ENCODE data around the gene ZNF354C. TPM values are rescaled to one million over a fixed set of nuclear protein-coding genes. Genes with fewer than 3 reads are reported as not detected.

ZNF354C gene
- total RNA-seq, 2 experiments from 2014 or later, result not detected

Other genes with a start within 250 kb of the ZNF354C start
- gene ZNF354B, start 200.4 kb upstream of the ZNF354C start, total RNA-seq (2014; rRNA removed; shearing (Covaris generic)), result 13.4 and 15.2 TPM in 2 replicates
- 11.7 and 12.1 TPM in 2 replicates for gene ZNF354B, start 200.4 kb upstream of the ZNF354C start, total RNA-seq (2022)
- gene ZFP2, start 164.5 kb upstream of the ZNF354C start, total RNA-seq (2014; rRNA removed; shearing (Covaris generic)), result 0.22 and 0.31 TPM in 2 replicates
- gene ZFP2, start 164.5 kb upstream of the ZNF354C start, total RNA-seq (2022), result 0.32 TPM in 1 of 2 replicates, not detected in the other
- not detected in 2 replicates for gene ZNF454, start 119.2 kb upstream of the ZNF354C start, total RNA-seq (2014; rRNA removed; shearing (Covaris generic))
- not detected in 2 replicates for gene ZNF454, start 119.2 kb upstream of the ZNF354C start, total RNA-seq (2022)
- not detected in 2 replicates for gene GRM6, start 65.1 kb upstream of the ZNF354C start, total RNA-seq (2014; rRNA removed; shearing (Covaris generic))
- gene GRM6, start 65.1 kb upstream of the ZNF354C start, total RNA-seq (2022), result not detected in 2 replicates
- 0.72 and 1.3 TPM in 2 replicates for gene ZNF879, start 36.6 kb upstream of the ZNF354C start, total RNA-seq (2014; rRNA removed; shearing (Covaris generic))
- 0.55 and 0.65 TPM in 2 replicates for gene ZNF879, start 36.6 kb upstream of the ZNF354C start, total RNA-seq (2022)